ENCODE measurements around the gene FUBP3. TPM values are rescaled to one million over a fixed set of nuclear protein-coding genes. Genes with fewer than 3 reads are reported as not detected.

FUBP3 gene
- polyA plus RNA-seq, 1 experiment: 38.8 TPM

- peaks cover 52% of the 10 kb centered on the region for H3K36me3 ChIP-seq (ENCODE audit: control insufficient read depth, insufficient read depth, low read length)
- ChIA-PET CTCF (no interaction called here), POLR2A (no interaction called here)
- DNase-seq (ENCODE audit: low read depth): no peak
- no peak overlapping the region for H3K4me3 ChIP-seq (ENCODE audit: low read depth, low read length)
- no peaks in the 10 kb centered on the region for H3K27me3 ChIP-seq (ENCODE audit: control insufficient read depth, insufficient read depth, low read length)
- TF ChIP-seq CTCF (IDR thresholded peaks at IDR 0.05; ENCODE audit: insufficient read depth, low read depth, low read length): no peak
Observed at GRCh38 chr9:130630506-130631330, 51.3 kb downstream of the FUBP3 start.

GRCh38 chr9:130631331-130632080, 52.1 kb downstream of the FUBP3 start:
- no peak overlapping the region for H3K4me3 ChIP-seq (ENCODE audit: low read depth, low read length)
- no peaks in the 10 kb centered on the region for H3K27me3 ChIP-seq (ENCODE audit: control insufficient read depth, insufficient read depth, low read length)
- ChIA-PET POLR2A (no interaction called here), CTCF (no interaction called here)
- no peak for DNase-seq (ENCODE audit: low read depth)
- H3K36me3 ChIP-seq (ENCODE audit: control insufficient read depth, insufficient read depth, low read length): peaks cover 55% of the 10 kb centered on the region
- TF ChIP-seq CTCF (IDR thresholded peaks at IDR 0.05; ENCODE audit: insufficient read depth, low read depth, low read length): no peak

GRCh38 chr9:130632081-130632710, 52.8 kb downstream of the FUBP3 start:
- CTCF ChIA-PET: no interaction called here
- H3K36me3 ChIP-seq (ENCODE audit: control insufficient read depth, insufficient read depth, low read length): peaks cover 54% of the 10 kb centered on the region

GRCh38 chr9:130632841-130633240, 53.5 kb downstream of the FUBP3 start:
- ChIA-PET POLR2A (no interaction called here), CTCF (no interaction called here)
- DNase-seq (ENCODE audit: low read depth): no peak
- TF ChIP-seq CTCF (IDR thresholded peaks at IDR 0.05; ENCODE audit: insufficient read depth, low read depth, low read length): no peak
- no peaks in the 10 kb centered on the region for H3K27me3 ChIP-seq (ENCODE audit: control insufficient read depth, insufficient read depth, low read length)
- H3K4me3 ChIP-seq (ENCODE audit: low read depth, low read length): no peak overlapping the region
- H3K36me3 ChIP-seq (ENCODE audit: control insufficient read depth, insufficient read depth, low read length): peaks cover 51% of the 10 kb centered on the region

More at GRCh38 chr9:130632081-130632710, 52.8 kb downstream of the FUBP3 start:
- no peaks in the 10 kb centered on the region for H3K27me3 ChIP-seq (ENCODE audit: control insufficient read depth, insufficient read depth, low read length)
- POLR2A ChIA-PET: no interaction called here
- no peak for TF ChIP-seq CTCF (IDR thresholded peaks at IDR 0.05; ENCODE audit: insufficient read depth, low read depth, low read length)
- H3K4me3 ChIP-seq (ENCODE audit: low read depth, low read length): no peak overlapping the region
- no peak for DNase-seq (ENCODE audit: low read depth)

Measured in BJ (cell line).